Measurements from ENCODE around the gene MOAP1. TPM values are rescaled to one million over a fixed set of nuclear protein-coding genes. Genes with fewer than 3 reads are reported as not detected.
"Not testable (repeated sequence)": the region's sequence is repeated elsewhere in the genome, so short reads cannot be mapped to it uniquely, and the experiment has no call there.

Gene MOAP1
- total RNA-seq, 1 donor from 2014 or later, result 22.9 TPM

GRCh38 chr14:93195316-93195999, 10.8 kb upstream of the MOAP1 start:
- intact Hi-C loops (cut with DNase I), result no loop called here
- no peak for ATAC-seq

GRCh38 chr14:93186956-93187355, 2.3 kb upstream of the MOAP1 start:
- no peak for DNase-seq (ENCODE audit: low spot score)
- intact Hi-C loops (cut with DNase I), result no loop called here
- no peak for ATAC-seq

More at GRCh38 chr14:93195316-93195999, 10.8 kb upstream of the MOAP1 start:
- DNase-seq (ENCODE audit: low spot score), result no peak

GRCh38 chr14:93186466-93186865, 1.8 kb upstream of the MOAP1 start:
- intact Hi-C loops (cut with DNase I), result no loop called here
- DNase-seq (ENCODE audit: low spot score) (no peak), ATAC-seq (no peak)

- DNase-seq (ENCODE audit: low spot score) (no peak), ATAC-seq (no peak)
- intact Hi-C loops (cut with DNase I), result no loop called here
Observed at GRCh38 chr14:93185349-93185720, 638 bp upstream of the MOAP1 start.

- no peak for ATAC-seq
Observed at GRCh38 chr14:93183596-93184317, 940 bp downstream of the MOAP1 start.

GRCh38 chr14:93175492-93175891, 9.2 kb downstream of the MOAP1 start:
- no peak for ATAC-seq
- intact Hi-C loops (cut with DNase I), result no loop called here
- DNase-seq (ENCODE audit: low spot score), result no peak

More at GRCh38 chr14:93183596-93184317, 940 bp downstream of the MOAP1 start:
- DNase-seq (ENCODE audit: low spot score), result no peak
- intact Hi-C loops (cut with DNase I), result no loop called here

- intact Hi-C loops (cut with DNase I); ATAC-seq; DNase-seq (ENCODE audit: low spot score): not testable (repeated sequence)
Observed at GRCh38 chr14:93174731-93175130, 10.0 kb downstream of the MOAP1 start.

GRCh38 chr14:93173943-93174395, 10.7 kb downstream of the MOAP1 start:
- intact Hi-C loops (cut with DNase I), result no loop called here
- no peak for ATAC-seq
- DNase-seq (ENCODE audit: low spot score), result no peak

- intact Hi-C loops (cut with DNase I), result no loop called here
- no peak for ATAC-seq
- DNase-seq (ENCODE audit: low spot score), result peak; percentile 42
Observed at GRCh38 chr14:93171376-93171775, 13.3 kb downstream of the MOAP1 start.

GRCh38 chr14:93170141-93170540, 14.6 kb downstream of the MOAP1 start:
- ATAC-seq, result not testable (repeated sequence)
- peak; percentile 21 for DNase-seq (ENCODE audit: low spot score)

GRCh38 chr14:93169619-93170018, 15.1 kb downstream of the MOAP1 start:
- ATAC-seq; intact Hi-C loops (cut with DNase I): not testable (repeated sequence)
- DNase-seq (ENCODE audit: low spot score), result peak; percentile 12

More at GRCh38 chr14:93170141-93170540, 14.6 kb downstream of the MOAP1 start:
- intact Hi-C loops (cut with DNase I), result not testable (repeated sequence)

- ATAC-seq; DNase-seq (ENCODE audit: low spot score); intact Hi-C loops (cut with DNase I): not testable (repeated sequence)
Observed at GRCh38 chr14:93168610-93169009, 16.1 kb downstream of the MOAP1 start.

GRCh38 chr14:93165271-93166265, 19.1 kb downstream of the MOAP1 start:
- ATAC-seq; intact Hi-C loops (cut with DNase I): not testable (repeated sequence)
- peak; percentile 5 for DNase-seq (ENCODE audit: low spot score)

GRCh38 chr14:93163564-93163963, 21.1 kb downstream of the MOAP1 start:
- ATAC-seq, result no peak

GRCh38 chr14:93161411-93161940, 23.2 kb downstream of the MOAP1 start:
- DNase-seq (ENCODE audit: low spot score) (no peak), ATAC-seq (no peak)
- intact Hi-C loops (cut with DNase I), result no loop called here

More at GRCh38 chr14:93163564-93163963, 21.1 kb downstream of the MOAP1 start:
- intact Hi-C loops (cut with DNase I), result no loop called here
- no peak for DNase-seq (ENCODE audit: low spot score)

- intact Hi-C loops (cut with DNase I), result no loop called here
- ATAC-seq (no peak), DNase-seq (ENCODE audit: low spot score) (no peak)
Observed at GRCh38 chr14:93160353-93160801, 24.3 kb downstream of the MOAP1 start.

- DNase-seq (ENCODE audit: low spot score), result not testable (repeated sequence)
Observed at GRCh38 chr14:93159625-93160352, 24.9 kb downstream of the MOAP1 start.

GRCh38 chr14:93158349-93158748, 26.3 kb downstream of the MOAP1 start:
- DNase-seq (ENCODE audit: low spot score); ATAC-seq; intact Hi-C loops (cut with DNase I): not testable (repeated sequence)

More at GRCh38 chr14:93159625-93160352, 24.9 kb downstream of the MOAP1 start:
- ATAC-seq; intact Hi-C loops (cut with DNase I): not testable (repeated sequence)

Measured in sciatic nerve (tissue), 2 donors.